Calu3 (cell line): Measurements from ENCODE around the gene AKT3. TPM values are rescaled to one million over a fixed set of nuclear protein-coding genes. Genes with fewer than 3 reads are reported as not detected.

Experiments
- BruUV-seq: library from RNA; stranded (reverse); fragments of 400-500 nt; replicated peaks from 2 replicates; lab custom pipeline; 2021; lab: Mats Ljungman, UMichigan
- CTCF ChIA-PET: fragments of 300-600 bp; sonication (Branson Sonifier 250); formaldehyde crosslinking; loops from one replicate; lab custom pipeline; 2022; ENCODE audit warnings: antibody characterized with exemption; lab: Charles Lee
- DNase-seq: peaks from one replicate; pipeline ENCODE4 v3.0.0; 2022
- H3K27ac Mint-ChIP-seq: one replicate; pipeline ENCODE4 v1.8.0; 2022; ENCODE audit warnings: mixed read lengths; ENCODE audit not compliant: unreplicated experiment
- H3K27me3 Mint-ChIP-seq: one replicate; pipeline ENCODE4 v1.8.0; 2022; ENCODE audit warnings: mixed read lengths; ENCODE audit not compliant: unreplicated experiment
- H3K36me3 Mint-ChIP-seq: one replicate; pipeline ENCODE4 v1.8.0; 2022; ENCODE audit warnings: mild to moderate bottlenecking, moderate library complexity, mixed read lengths; ENCODE audit not compliant: insufficient read depth, unreplicated experiment
- H3K4me1 Mint-ChIP-seq: one replicate; pipeline ENCODE4 v1.8.0; 2022; ENCODE audit warnings: mild to moderate bottlenecking, low read depth, mixed read lengths; ENCODE audit not compliant: unreplicated experiment
- H3K4me3 Mint-ChIP-seq: one replicate; pipeline ENCODE4 v1.8.0; 2022; ENCODE audit warnings: mild to moderate bottlenecking, low read depth, moderate library complexity, mixed read lengths; ENCODE audit not compliant: unreplicated experiment
- H3K9me3 Mint-ChIP-seq: one replicate; pipeline ENCODE4 v1.8.0; 2022; ENCODE audit warnings: low read depth, mixed read lengths; ENCODE audit not compliant: unreplicated experiment
- intact Hi-C: fragments of 100-400 bp; cut with micrococcal nuclease; formaldehyde crosslinking; loops from one replicate; pipeline ENCODE4 v1.10.0; 2022; ENCODE audit not compliant: unreplicated experiment
- total RNA-seq: library from RNA; stranded (reverse); gene quantifications from 2 replicates; pipeline ENCODE4 v1.2.3, GENCODE V29; 2022
- TF ChIP-seq, protein P1 (sequence below): fragments of 200-600 bp; IDR thresholded peaks from one replicate; pipeline ENCODE4 v1.8.0; 2022; ENCODE audit warnings: antibody characterized with exemption; ENCODE audit not compliant: unreplicated experiment

Gene AKT3
- total RNA-seq, 1 experiment from 2014 or later: 81.2 TPM

DNA sequence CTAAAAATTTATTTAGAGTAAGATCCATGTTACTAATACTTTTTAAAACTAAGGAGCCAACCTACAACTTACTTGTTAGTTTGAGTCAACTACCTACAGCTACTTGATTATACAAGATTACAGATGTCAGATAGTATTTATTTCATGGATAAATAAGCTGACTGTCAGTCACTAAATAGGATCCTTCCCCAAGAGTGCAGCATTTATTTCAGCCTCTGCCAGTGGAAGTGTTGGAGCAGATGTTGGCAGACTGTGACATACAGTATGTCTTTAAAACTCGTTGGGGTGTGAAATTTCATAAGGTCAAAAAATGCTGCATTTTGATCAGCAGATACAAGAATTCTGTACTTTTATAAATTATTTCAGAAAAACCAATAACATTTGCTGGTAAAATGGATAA, 156.2 kb downstream of the AKT3 start:
- no peaks in the 10 kb centered on the region for H3K9me3 Mint-ChIP-seq
- no peaks in the 10 kb centered on the region for H3K4me1 Mint-ChIP-seq
- no peaks in the 10 kb centered on the region for H3K36me3 Mint-ChIP-seq
- TF ChIP-seq, protein P1, sequence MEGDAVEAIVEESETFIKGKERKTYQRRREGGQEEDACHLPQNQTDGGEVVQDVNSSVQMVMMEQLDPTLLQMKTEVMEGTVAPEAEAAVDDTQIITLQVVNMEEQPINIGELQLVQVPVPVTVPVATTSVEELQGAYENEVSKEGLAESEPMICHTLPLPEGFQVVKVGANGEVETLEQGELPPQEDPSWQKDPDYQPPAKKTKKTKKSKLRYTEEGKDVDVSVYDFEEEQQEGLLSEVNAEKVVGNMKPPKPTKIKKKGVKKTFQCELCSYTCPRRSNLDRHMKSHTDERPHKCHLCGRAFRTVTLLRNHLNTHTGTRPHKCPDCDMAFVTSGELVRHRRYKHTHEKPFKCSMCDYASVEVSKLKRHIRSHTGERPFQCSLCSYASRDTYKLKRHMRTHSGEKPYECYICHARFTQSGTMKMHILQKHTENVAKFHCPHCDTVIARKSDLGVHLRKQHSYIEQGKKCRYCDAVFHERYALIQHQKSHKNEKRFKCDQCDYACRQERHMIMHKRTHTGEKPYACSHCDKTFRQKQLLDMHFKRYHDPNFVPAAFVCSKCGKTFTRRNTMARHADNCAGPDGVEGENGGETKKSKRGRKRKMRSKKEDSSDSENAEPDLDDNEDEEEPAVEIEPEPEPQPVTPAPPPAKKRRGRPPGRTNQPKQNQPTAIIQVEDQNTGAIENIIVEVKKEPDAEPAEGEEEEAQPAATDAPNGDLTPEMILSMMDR: no peak
- intact Hi-C loops: loop anchor here (10.0 kb wide), 1 partner anchor 349 kb away; no protein-coding TSS in a partner anchor
- no peak for DNase-seq
- no peak overlapping the region for H3K4me3 Mint-ChIP-seq
- BruUV-seq: no TSS peak
- H3K27ac Mint-ChIP-seq: no peak overlapping the region
- CTCF ChIA-PET: interaction anchor here (2.8 kb wide), 1 partner anchor 12 kb away, joined by 6 read pairs; no protein-coding TSS in a partner anchor
- no peaks in the 10 kb centered on the region for H3K27me3 Mint-ChIP-seq

DNA sequence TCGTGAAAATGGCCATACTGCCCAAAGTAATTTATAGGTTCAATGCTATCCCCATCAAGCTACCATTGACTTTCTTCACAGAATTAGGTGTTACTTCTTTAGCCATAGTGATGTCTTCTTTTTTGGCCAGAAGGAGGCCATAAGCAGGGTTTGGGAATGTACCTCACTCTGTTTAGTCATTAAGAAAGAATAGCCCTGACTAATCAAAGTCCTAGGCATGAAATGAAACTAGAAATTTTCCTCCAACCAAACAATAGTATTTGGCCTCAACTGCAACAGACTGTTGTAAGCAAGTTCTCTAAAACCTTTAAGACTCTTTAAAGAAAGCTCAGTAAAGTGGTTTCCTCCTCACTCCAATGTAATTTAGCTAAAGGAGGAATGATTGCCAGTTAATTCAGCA, 163.9 kb downstream of the AKT3 start:
- no peak overlapping the region for H3K27ac Mint-ChIP-seq
- H3K27me3 Mint-ChIP-seq: no peaks in the 10 kb centered on the region
- H3K4me1 Mint-ChIP-seq: no peaks in the 10 kb centered on the region
- TF ChIP-seq, protein P1: no peak
- H3K4me3 Mint-ChIP-seq: no peak overlapping the region
- H3K36me3 Mint-ChIP-seq: no peaks in the 10 kb centered on the region
- CTCF ChIA-PET: no interaction called here
- BruUV-seq: no TSS peak
- no peak for DNase-seq
- H3K9me3 Mint-ChIP-seq: no peaks in the 10 kb centered on the region
- intact Hi-C loops: no loop called here

GRCh38 chr1:243680860-243681259, 169.2 kb downstream of the AKT3 start:
- TF ChIP-seq, protein P1: no peak
- no peak for DNase-seq
- no peaks in the 10 kb centered on the region for H3K36me3 Mint-ChIP-seq
- no peak overlapping the region for H3K4me3 Mint-ChIP-seq
- H3K27me3 Mint-ChIP-seq: no peaks in the 10 kb centered on the region
- H3K27ac Mint-ChIP-seq: no peak overlapping the region
- no peaks in the 10 kb centered on the region for H3K9me3 Mint-ChIP-seq
- CTCF ChIA-PET: no interaction called here
- H3K4me1 Mint-ChIP-seq: no peaks in the 10 kb centered on the region
- no TSS peak for BruUV-seq
- intact Hi-C loops: no loop called here

DNA sequence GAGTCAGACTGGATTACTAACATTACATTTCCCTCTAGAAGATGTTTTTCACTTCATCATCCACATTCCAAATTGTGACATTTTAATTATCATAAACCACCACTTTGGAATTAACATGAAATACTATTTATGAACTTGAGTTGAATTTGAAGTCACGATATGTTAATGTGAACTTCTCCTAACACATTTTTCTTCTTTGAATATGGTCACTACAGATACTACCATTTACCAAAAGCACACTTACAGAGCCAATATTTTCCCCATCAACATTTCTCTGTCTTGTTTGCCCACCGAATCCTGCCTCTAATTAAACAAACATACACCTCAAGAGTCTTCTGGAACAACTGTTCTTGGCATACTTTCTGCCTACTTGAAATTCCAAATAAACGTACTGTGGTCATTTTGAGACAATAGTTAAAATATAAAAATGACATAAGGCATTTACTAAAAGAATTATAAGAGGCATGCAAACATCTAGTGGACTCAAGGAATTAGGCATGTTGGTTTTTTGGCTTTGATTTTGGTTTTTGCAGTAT, 177.4 kb downstream of the AKT3 start:
- H3K27me3 Mint-ChIP-seq: no peaks in the 10 kb centered on the region
- TF ChIP-seq, protein P1: no peak
- CTCF ChIA-PET: no interaction called here
- H3K4me1 Mint-ChIP-seq: no peaks in the 10 kb centered on the region
- DNase-seq: no peak
- no peaks in the 10 kb centered on the region for H3K9me3 Mint-ChIP-seq
- no TSS peak for BruUV-seq
- H3K36me3 Mint-ChIP-seq: no peaks in the 10 kb centered on the region
- intact Hi-C loops: no loop called here
- no peak overlapping the region for H3K27ac Mint-ChIP-seq
- H3K4me3 Mint-ChIP-seq: no peak overlapping the region
